Esophagus squamous epithelium (tissue), 5 donors: ENCODE measurements around the gene RNF157. TPM values are rescaled to one million over a fixed set of nuclear protein-coding genes. Genes with fewer than 3 reads are reported as not detected.
"Not testable (repeated sequence)": the region's sequence is repeated elsewhere in the genome, so short reads cannot be mapped to it uniquely, and the experiment has no call there.

ENCODE experiments used
- DNase-seq: peaks from one replicate; lab custom pipeline; 2025; lab: John Stamatoyannopoulos, UW
- H3K27ac ChIP-seq, 4 donors: fragments of 200-600 bp; sonication (generic); one replicate each; pipeline ENCODE4 v1.5.1; 2016 to 2019; ENCODE audit warnings: mild to moderate bottlenecking in 1 of 4
- H3K27me3 ChIP-seq, 4 donors: fragments of 200-600 bp; sonication (generic); 1 replicate in 3 of 4; 2 replicates in 1 of 4; pipeline versions ENCODE4 v1.5.1 to v1.6.0; 2017 to 2021; ENCODE audit warnings: antibody characterized with exemption in 1 of 4
- H3K36me3 ChIP-seq, 3 donors: fragments of 200-600 bp; sonication (generic); one replicate each; pipeline ENCODE4 v1.5.1; 2016 to 2019
- H3K4me1 ChIP-seq, 3 donors: fragments of 200-600 bp; sonication (generic); one replicate each; pipeline ENCODE4 v1.5.1; 2017 to 2019
- H3K4me3 ChIP-seq, 4 donors: fragments of 200-600 bp; sonication (generic); 1 replicate in 3 of 4; 2 replicates in 1 of 4; pipeline ENCODE4 v1.5.1; 2016 to 2019; ENCODE audit warnings: mild to moderate bottlenecking in 2 of 4, moderate library complexity in 1 of 4
- H3K9me3 ChIP-seq, 3 donors: fragments of 200-600 bp; sonication (generic); one replicate each; pipeline ENCODE4 v1.5.1; 2016 to 2019
- POLR2A ChIP-seq, 4 donors: fragments of 450-650 bp; IDR thresholded peaks; one replicate each; pipeline ENCODE4 v1.6.1; 2017; ENCODE audit warnings: antibody characterized with exemption in 4 of 4, mild to moderate bottlenecking in 4 of 4, moderate library complexity in 3 of 4
- WGBS, 2 donors: methylation state at CpG; one replicate each; pipeline ENCODE4 v1.1.5; 2018; 5-methylcytosine and 5-hydroxymethylcytosine counted together
- intact Hi-C: fragments of 100-400 bp; cut with DNase I; formaldehyde crosslinking; loops from one replicate; pipeline ENCODE4 v1.15.0; 2022
- total RNA-seq, 4 donors: library from RNA; depleted of rRNA; stranded (reverse); fragments of >200 nt; gene quantifications; one replicate each; pipeline ENCODE4 v1.1.0, GENCODE V29; 2016
- TF ChIP-seq, protein P1 (sequence below), 6 experiments: fragments of 450-650 bp in 4 of 6; fragments of 200-600 bp in 2 of 6; sonication (generic) in 2 of 6; IDR thresholded peaks; one replicate each; pipeline ENCODE4 v1.5.1; 2016 to 2019; ENCODE audit warnings: antibody characterized with exemption in 6 of 6, mild to moderate bottlenecking in 4 of 6, moderate library complexity in 4 of 6
- donor health status: DM: yes; HTN: yes; CAD: no.

RNF157 gene
- total RNA-seq, 4 donors from 2014 or later = 0.11 to 3.4 (median 0.26) TPM

DNA sequence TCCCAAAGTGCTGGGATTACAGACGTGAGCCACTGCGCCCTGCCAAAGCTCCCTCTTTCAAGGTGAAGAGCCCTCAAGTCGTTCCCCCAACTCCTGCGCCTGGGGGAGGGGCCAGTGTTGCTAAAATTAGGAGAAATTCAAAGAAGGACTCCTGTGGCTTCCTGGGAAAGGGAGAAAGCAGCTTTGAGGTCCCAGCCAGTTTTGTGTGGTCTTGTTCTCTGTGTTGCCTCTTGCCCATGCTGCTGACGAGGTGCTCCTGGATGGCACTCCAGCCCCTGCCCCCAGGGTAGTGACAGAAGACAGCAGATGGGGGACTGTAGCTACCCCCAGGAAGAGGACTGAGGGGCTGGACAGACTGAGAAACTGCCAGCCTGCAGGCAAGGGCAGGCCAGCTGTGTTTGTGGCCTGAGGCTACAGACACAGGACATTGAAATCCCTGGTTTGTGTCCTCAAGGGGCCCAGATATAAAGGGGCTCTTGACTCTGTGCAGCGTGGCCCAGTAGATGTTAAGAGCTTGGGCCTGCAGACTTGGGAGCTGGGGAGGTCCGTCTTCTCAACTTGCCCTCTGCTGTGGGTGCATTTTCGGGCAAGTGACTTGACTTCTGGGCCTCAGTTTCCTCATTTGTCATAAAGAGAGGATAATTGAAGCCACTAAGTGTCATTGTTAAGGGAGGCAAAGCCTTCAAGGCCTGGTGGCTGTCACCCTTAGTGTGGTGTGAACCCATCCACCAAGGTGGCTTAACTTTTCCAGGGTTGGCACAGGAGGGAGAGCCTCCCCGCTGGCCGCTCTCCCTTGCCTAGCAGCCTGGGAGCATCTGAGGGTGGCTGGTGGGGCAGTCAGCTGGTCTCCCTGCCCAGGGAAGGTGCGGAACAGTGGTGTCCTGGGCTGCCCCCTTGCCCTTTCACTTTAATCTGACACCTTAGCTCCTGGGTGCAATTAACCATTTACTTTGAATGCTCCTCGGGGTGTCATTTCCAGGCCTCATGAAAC, 29.0 kb upstream of the RNF157 start:
- Histone ChIP-seq H3K27ac (peak overlapping the region; percentile 85 to 100 (median 98)), H3K36me3 (peaks cover 0 to 29% (median 14%) of the 10 kb centered on the region in 3 donors), H3K4me1 (peaks cover 68 to 84% (median 73%) of the 10 kb centered on the region in 3 donors), H3K4me3 (peak overlapping the region in 1 of 4 donors; percentile 48), H3K9me3 (no peaks in the 10 kb centered on the region), H3K27me3 (no peaks in the 10 kb centered on the region)
- no peak for DNase-seq
- no peak for TF ChIP-seq POLR2A (IDR thresholded peaks at IDR 0.05)
- TF ChIP-seq, protein P1, sequence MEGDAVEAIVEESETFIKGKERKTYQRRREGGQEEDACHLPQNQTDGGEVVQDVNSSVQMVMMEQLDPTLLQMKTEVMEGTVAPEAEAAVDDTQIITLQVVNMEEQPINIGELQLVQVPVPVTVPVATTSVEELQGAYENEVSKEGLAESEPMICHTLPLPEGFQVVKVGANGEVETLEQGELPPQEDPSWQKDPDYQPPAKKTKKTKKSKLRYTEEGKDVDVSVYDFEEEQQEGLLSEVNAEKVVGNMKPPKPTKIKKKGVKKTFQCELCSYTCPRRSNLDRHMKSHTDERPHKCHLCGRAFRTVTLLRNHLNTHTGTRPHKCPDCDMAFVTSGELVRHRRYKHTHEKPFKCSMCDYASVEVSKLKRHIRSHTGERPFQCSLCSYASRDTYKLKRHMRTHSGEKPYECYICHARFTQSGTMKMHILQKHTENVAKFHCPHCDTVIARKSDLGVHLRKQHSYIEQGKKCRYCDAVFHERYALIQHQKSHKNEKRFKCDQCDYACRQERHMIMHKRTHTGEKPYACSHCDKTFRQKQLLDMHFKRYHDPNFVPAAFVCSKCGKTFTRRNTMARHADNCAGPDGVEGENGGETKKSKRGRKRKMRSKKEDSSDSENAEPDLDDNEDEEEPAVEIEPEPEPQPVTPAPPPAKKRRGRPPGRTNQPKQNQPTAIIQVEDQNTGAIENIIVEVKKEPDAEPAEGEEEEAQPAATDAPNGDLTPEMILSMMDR (IDR thresholded peaks at IDR 0.05) = no peak
- WGBS, 2 donors = 49 to 62% methylated on average over 7 to 10 of the region's 12 CpGs
- intact Hi-C loops = no loop called here

DNA sequence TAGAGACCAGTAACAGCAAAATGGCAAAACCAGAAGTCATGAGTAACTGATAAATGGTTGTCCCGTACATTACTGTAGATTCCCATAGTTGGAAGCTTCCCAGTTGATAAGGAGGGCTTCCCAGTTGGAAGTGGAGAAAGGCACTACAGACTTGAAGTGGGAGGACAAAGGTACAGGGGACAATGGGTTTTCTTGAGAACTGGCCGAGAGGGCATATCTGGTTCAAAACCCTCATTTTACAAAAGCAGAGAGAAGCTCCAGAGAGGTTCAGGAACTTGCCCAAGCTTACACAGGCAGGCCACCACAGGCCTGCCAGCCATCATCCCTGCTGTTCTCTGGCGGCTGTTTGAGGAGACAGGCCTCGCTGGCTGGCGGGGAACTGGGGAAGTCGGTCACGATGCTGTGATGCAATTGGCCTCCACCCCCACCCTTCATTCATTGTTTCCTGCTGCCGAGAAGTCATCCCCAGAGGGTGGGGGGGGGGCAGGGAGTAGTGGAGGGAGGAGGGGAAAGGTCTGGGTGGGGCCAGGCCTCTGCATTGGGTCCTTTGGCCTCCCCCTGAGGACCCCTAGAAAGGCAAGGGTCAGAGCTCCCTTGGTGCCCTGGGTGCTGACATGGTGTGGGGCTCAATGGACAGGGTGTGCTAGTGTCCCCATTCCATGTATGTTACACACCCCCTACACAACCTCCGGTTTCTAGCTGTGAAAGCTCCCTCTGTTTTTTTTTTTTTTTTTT, 27.9 kb upstream of the RNF157 start:
- H3K4me1 ChIP-seq = peaks cover 76 to 84% (median 78%) of the 10 kb centered on the region in 3 donors
- intact Hi-C loops = no loop called here
- no peaks in the 10 kb centered on the region for H3K27me3 ChIP-seq
- peak in 2 of 4 donors; percentile 14 to 77 for TF ChIP-seq POLR2A (IDR thresholded peaks at IDR 0.05)
- TF ChIP-seq, protein P1 (IDR thresholded peaks at IDR 0.05) = no peak
- 9 to 14% methylated on average over 8 of the region's 9 CpGs for WGBS, 2 donors
- no peaks in the 10 kb centered on the region for H3K9me3 ChIP-seq
- DNase-seq = no peak
- peaks cover 0 to 29% (median 14%) of the 10 kb centered on the region in 3 donors for H3K36me3 ChIP-seq
- H3K4me3 ChIP-seq = peak overlapping the region in 3 of 4 donors; percentile 20 to 94 (median 48)
- H3K27ac ChIP-seq = peak overlapping the region; percentile 85 to 100 (median 98)

DNA sequence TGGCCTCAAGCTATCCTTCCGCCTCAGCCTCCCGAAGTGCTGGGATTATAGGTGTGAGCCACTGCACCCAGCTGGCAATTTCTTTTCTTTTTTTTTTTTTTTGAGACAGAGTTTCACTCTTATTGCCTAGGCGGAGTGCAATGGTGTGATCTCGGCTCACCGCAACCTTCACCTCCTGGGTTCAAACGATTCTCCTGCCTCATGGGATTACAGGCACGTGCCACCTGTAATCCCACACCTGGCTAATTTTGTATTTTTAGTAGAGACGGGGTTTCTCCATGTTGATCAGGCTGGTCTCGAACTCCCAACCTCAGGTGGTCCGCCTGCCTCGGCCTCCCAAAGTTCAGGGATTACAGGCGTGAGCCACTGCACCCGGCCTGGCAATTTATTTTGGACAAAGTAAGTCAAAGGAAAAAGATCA, 27.3 kb upstream of the RNF157 start:
- Histone ChIP-seq H3K4me1 (peaks cover 73 to 84% (median 76%) of the 10 kb centered on the region in 3 donors), H3K4me3 (peak overlapping the region in 3 of 4 donors; percentile 20 to 94 (median 48)), H3K36me3 (peaks cover 0 to 29% (median 14%) of the 10 kb centered on the region in 3 donors), H3K27ac (peak overlapping the region; percentile 85 to 100 (median 98))
- H3K9me3 ChIP-seq, intact Hi-C loops, DNase-seq, H3K27me3 ChIP-seq: not testable (repeated sequence)
- 55 to 59% methylated on average over 11 to 13 of the region's 13 CpGs for WGBS, 2 donors

DNA sequence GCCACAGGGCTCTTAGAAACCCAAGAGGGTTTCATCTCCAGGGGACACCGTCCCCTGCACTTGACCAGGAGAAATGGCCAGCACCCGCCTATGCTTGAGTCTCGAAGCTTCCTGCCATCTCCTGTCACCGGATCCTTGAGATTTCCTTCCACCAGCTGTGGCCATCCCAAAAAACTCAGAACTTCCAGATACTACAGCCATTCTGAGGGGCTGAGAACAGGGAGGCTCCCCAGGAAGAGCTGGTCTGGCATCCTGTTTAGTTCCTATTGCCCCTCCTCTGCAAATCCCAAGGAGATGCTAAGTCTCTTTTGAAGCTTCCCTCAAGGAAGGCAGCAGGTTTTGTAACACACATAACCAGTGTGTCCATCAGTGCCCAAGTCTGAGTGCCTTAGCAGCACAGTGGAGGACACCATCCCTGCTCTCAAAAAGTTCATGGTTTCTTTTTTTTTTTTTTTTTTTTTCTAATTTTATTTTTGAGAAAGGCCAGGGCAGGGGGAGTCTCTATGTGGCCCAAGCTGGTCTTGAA, 26.8 kb upstream of the RNF157 start:
- Histone ChIP-seq H3K36me3 (peaks cover 0 to 29% (median 14%) of the 10 kb centered on the region in 3 donors), H3K4me1 (peaks cover 71 to 84% (median 72%) of the 10 kb centered on the region in 3 donors), H3K4me3 (peak overlapping the region; percentile 89 to 99 (median 94)), H3K9me3 (no peaks in the 10 kb centered on the region), H3K27ac (peak overlapping the region; percentile 98 to 100 (median 98)), H3K27me3 (no peaks in the 10 kb centered on the region)
- intact Hi-C loops = no loop called here
- 42 to 54% methylated on average over 4 of the region's 4 CpGs for WGBS, 2 donors
- no peak for DNase-seq
- TF ChIP-seq, protein P1 (IDR thresholded peaks at IDR 0.05) = no peak
- TF ChIP-seq POLR2A (IDR thresholded peaks at IDR 0.05) = no peak

DNA sequence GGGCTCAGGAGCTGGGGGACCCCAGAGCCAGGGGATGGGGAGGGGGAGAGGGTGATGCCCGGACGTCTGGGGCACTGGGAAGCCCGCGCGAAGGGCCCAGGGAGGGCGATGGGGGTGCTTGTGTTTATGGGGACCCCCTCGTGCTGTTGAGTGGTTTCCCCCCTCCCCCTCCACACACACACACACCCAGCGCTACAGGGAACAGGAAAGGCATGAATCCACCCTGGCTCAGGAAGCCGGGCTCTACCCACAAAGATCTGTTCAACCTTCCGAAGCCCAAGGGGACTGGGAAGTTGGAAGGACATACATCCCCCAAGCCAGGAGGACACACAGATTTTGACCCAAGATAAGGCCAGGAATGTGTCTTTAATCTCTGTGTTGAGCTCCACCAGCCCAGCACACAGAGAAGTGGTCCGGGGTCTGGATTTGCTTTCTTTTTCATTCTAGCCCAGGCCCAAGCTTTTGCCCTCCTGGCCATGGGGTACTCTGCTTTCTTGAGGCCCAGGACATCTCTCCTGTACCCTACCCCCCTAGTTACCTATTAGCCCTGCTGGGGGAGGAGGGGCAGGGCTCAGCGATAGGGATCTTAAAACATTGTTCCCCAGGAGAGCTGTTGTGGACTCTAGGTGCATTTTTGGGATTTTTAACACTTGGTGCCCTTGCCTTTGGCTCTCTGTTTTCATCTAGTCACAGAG, 26.1 kb upstream of the RNF157 start:
- Histone ChIP-seq H3K27me3 (no peaks in the 10 kb centered on the region), H3K27ac (peak overlapping the region; percentile 98 to 100 (median 98)), H3K4me3 (peak overlapping the region; percentile 89 to 99 (median 94)), H3K9me3 (no peaks in the 10 kb centered on the region), H3K36me3 (peaks cover 0 to 28% (median 14%) of the 10 kb centered on the region in 3 donors), H3K4me1 (peaks cover 66 to 84% (median 69%) of the 10 kb centered on the region in 3 donors)
- DNase-seq = no peak
- no peak for TF ChIP-seq POLR2A (IDR thresholded peaks at IDR 0.05)
- TF ChIP-seq, protein P1 (IDR thresholded peaks at IDR 0.05) = no peak
- 0 to 4% methylated on average over 2 to 7 of the region's 12 CpGs for WGBS, 2 donors
- intact Hi-C loops = no loop called here
